Activated CD4-positive, alpha-beta T cell treated with anti-CD3 and anti-CD28 coated beads for 1 hour (primary cell): Measurements from ENCODE around the gene RNF152.
A peak's percentile ranks its signal among the peaks of the same experiment; 100 is the strongest.

ENCODE experiments used
- DNase-seq: peaks from one replicate; pipeline ENCODE4 v3.0.0-alpha.2; 2020

Gene RNF152

GRCh38 chr18:61892683-61893308 lies at the start of gene RNF152:
TSS of gene RNF152 (minus strand) at chr18:61893007. CDS start at chr18:61816463, 76,544 bp downstream.
- DNase-seq, result no peak

- no peak for DNase-seq
These were observed 49.2 kb upstream of the RNF152 start for GRCh38 chr18:61941948-61942471.

- no peak for DNase-seq
These were observed 46.4 kb upstream of the RNF152 start for GRCh38 chr18:61939046-61939674.

- no peak for DNase-seq
These were observed 42.6 kb upstream of the RNF152 start for GRCh38 chr18:61935362-61935761.

- DNase-seq, result no peak
These were observed 39.0 kb upstream of the RNF152 start for GRCh38 chr18:61931654-61932379.

GRCh38 chr18:61929881-61930640 lies 37.3 kb upstream of the RNF152 start:
- no peak for DNase-seq

GRCh38 chr18:61926532-61926931 lies 33.7 kb upstream of the RNF152 start:
- no peak for DNase-seq

GRCh38 chr18:61924550-61924949 lies 31.7 kb upstream of the RNF152 start:
- DNase-seq, result no peak

GRCh38 chr18:61922435-61922834 lies 29.6 kb upstream of the RNF152 start:
- no peak for DNase-seq

- DNase-seq, result no peak
These were observed 28.9 kb upstream of the RNF152 start for GRCh38 chr18:61921621-61922235.

- no peak for DNase-seq
These were observed 25.0 kb upstream of the RNF152 start for GRCh38 chr18:61917818-61918217.

- no peak for DNase-seq
These were observed 19.7 kb upstream of the RNF152 start for GRCh38 chr18:61912476-61912875.

GRCh38 chr18:61910101-61910500 lies 17.3 kb upstream of the RNF152 start:
- no peak for DNase-seq

- no peak for DNase-seq
These were observed 15.9 kb upstream of the RNF152 start for GRCh38 chr18:61908661-61909060.

- DNase-seq, result peak; percentile 18
These were observed 8.6 kb upstream of the RNF152 start for GRCh38 chr18:61901323-61901986.

- no peak for DNase-seq
These were observed 7.9 kb upstream of the RNF152 start for GRCh38 chr18:61900504-61901281.

- DNase-seq, result no peak
These were observed 5.9 kb upstream of the RNF152 start for GRCh38 chr18:61898640-61899101.

- DNase-seq, result no peak
These were observed 4.0 kb upstream of the RNF152 start for GRCh38 chr18:61896757-61897156.

- DNase-seq, result no peak
These were observed 3.3 kb upstream of the RNF152 start for GRCh38 chr18:61896118-61896517.

- DNase-seq, result no peak
These were observed 2.1 kb upstream of the RNF152 start for GRCh38 chr18:61894751-61895524.
